H1 (cell line): ENCODE measurements around the gene WASF1. TPM values are rescaled to one million over a fixed set of nuclear protein-coding genes. Genes with fewer than 3 reads are reported as not detected.

Experiments used
- BRCA1 ChIP-seq: IDR thresholded peaks from 2 replicates; pipeline ENCODE4 v1.6.1; 2012; ENCODE audit warnings: low read depth, low read length, improper control_type of control experiment
- EZH2 ChIP-seq: fragments of 200-600 bp; sonication (generic); IDR thresholded peaks from 2 replicates; pipeline ENCODE4 v1.7.1; 2012; ENCODE audit warnings: low read depth, mild to moderate bottlenecking, moderate library complexity, low read length, inconsistent platforms; ENCODE audit not compliant: severe bottlenecking
- NRF1 ChIP-seq: IDR thresholded peaks from 2 replicates; pipeline ENCODE4 v1.6.1; 2011; ENCODE audit warnings: mild to moderate bottlenecking, low read depth, low read length, improper control_type of control experiment
- RBBP5 ChIP-seq: IDR thresholded peaks from 2 replicates; pipeline ENCODE4 v1.7.1; 2012; ENCODE audit warnings: low read depth, mild to moderate bottlenecking, inconsistent platforms, low read length, moderate library complexity, borderline replicate concordance
- RNF2 ChIP-seq: fragments of 200-900, 300-1000 bp; sonication (generic); IDR thresholded peaks from 2 replicates; pipeline ENCODE4 v1.7.1; 2016; ENCODE audit warnings: borderline replicate concordance, low read depth, mild to moderate bottlenecking, antibody characterized with exemption, low read length; ENCODE audit not compliant: poor library complexity, severe bottlenecking; ENCODE audit errors: missing control alignments
- SIRT6 ChIP-seq: IDR thresholded peaks from one replicate; pipeline ENCODE4 v1.7.1; 2012; ENCODE audit warnings: low read length, inconsistent platforms
- SIX5 ChIP-seq: IDR thresholded peaks from 2 replicates; pipeline ENCODE4 v1.6.1; 2011; ENCODE audit warnings: mild to moderate bottlenecking, low read depth, low read length
- polyA plus RNA-seq, 7 experiments: library from polyadenylated mRNA; depleted of rRNA in 3 of 7; stranded (reverse) in 5 of 7; unstranded in 2 of 7; fragments of >200 nt in 5 of 7; fragments of 200-250 nt in 2 of 7; gene quantifications; 1 replicate in 5 of 7; 2 replicates in 1 of 7; 4 replicates in 1 of 7; pipeline versions ENCODE4 v1.2.1 to v1.2.3, GENCODE V29; 2011 to 2013; ENCODE audit warnings: missing spikeins in 2 of 7, mixed read lengths in 2 of 7
- total RNA-seq: library from RNA; stranded (reverse); fragmentation: NEBNext Ultra II Directional; extraction: Animal tissue kit (Norgen Biotek cat#: 25700); gene quantifications from 2 replicates; pipeline ENCODE4 v1.2.1, GENCODE V29; 2021
- TF ChIP-seq, protein P1 (sequence below): fragments of 300-600 bp; sonication (generic); IDR thresholded peaks from 2 replicates; pipeline ENCODE4 v1.7.1; 2012; ENCODE audit warnings: low read length, moderate library complexity, mild to moderate bottlenecking, inconsistent platforms; ENCODE audit not compliant: insufficient replicate concordance
- TF ChIP-seq, protein P2 (sequence below): IDR thresholded peaks from 2 replicates; pipeline ENCODE4 v1.6.1; 2012; ENCODE audit warnings: inconsistent platforms

Gene WASF1
- total and polyA plus RNA-seq, 2 of the 8 experiments (the other 6 are each of a cell fraction or from before 2014, with no cell fraction given), result 37.6 to 39.9 TPM

DNA sequence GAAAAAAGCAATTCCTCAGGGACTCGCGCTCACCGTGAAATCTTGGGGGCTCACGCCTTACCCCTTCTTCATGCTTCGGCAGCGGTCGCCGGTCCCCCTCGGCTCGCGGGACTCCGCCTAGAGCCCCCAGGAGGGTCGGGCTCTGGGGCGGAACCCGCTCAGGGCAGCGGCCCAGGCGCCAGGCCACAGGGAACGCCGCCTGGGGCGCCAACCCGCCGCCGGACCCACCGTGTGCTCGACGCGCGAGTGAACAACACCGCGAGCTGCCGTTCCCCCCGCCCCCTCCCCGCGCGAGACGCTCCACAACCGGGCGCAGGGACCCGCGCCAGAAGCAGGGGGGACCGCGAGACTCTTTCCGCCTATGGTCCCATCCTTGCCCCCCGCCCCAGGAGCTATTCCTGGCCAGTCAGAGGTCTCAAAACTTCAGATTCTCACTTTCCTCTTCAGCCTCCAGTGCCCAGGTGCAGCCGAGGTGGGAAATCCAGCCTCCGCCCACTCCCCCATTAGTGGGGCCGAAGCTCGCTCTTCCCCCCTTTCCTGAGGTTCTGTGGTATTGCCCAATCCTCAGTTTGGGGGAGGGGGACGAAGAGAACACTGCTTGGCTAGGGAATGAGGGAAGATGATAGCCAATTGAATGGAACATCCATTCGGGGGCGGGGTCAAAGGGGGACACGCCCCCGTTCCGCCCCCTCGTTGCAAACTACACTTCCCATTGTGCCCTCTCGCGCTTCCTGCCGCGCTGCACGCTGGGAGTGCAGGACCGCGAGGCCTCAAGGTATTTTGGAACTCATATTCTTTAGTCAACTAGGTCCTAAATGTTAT lies at the start of gene WASF1 (continued):
- TF ChIP-seq, protein P1, sequence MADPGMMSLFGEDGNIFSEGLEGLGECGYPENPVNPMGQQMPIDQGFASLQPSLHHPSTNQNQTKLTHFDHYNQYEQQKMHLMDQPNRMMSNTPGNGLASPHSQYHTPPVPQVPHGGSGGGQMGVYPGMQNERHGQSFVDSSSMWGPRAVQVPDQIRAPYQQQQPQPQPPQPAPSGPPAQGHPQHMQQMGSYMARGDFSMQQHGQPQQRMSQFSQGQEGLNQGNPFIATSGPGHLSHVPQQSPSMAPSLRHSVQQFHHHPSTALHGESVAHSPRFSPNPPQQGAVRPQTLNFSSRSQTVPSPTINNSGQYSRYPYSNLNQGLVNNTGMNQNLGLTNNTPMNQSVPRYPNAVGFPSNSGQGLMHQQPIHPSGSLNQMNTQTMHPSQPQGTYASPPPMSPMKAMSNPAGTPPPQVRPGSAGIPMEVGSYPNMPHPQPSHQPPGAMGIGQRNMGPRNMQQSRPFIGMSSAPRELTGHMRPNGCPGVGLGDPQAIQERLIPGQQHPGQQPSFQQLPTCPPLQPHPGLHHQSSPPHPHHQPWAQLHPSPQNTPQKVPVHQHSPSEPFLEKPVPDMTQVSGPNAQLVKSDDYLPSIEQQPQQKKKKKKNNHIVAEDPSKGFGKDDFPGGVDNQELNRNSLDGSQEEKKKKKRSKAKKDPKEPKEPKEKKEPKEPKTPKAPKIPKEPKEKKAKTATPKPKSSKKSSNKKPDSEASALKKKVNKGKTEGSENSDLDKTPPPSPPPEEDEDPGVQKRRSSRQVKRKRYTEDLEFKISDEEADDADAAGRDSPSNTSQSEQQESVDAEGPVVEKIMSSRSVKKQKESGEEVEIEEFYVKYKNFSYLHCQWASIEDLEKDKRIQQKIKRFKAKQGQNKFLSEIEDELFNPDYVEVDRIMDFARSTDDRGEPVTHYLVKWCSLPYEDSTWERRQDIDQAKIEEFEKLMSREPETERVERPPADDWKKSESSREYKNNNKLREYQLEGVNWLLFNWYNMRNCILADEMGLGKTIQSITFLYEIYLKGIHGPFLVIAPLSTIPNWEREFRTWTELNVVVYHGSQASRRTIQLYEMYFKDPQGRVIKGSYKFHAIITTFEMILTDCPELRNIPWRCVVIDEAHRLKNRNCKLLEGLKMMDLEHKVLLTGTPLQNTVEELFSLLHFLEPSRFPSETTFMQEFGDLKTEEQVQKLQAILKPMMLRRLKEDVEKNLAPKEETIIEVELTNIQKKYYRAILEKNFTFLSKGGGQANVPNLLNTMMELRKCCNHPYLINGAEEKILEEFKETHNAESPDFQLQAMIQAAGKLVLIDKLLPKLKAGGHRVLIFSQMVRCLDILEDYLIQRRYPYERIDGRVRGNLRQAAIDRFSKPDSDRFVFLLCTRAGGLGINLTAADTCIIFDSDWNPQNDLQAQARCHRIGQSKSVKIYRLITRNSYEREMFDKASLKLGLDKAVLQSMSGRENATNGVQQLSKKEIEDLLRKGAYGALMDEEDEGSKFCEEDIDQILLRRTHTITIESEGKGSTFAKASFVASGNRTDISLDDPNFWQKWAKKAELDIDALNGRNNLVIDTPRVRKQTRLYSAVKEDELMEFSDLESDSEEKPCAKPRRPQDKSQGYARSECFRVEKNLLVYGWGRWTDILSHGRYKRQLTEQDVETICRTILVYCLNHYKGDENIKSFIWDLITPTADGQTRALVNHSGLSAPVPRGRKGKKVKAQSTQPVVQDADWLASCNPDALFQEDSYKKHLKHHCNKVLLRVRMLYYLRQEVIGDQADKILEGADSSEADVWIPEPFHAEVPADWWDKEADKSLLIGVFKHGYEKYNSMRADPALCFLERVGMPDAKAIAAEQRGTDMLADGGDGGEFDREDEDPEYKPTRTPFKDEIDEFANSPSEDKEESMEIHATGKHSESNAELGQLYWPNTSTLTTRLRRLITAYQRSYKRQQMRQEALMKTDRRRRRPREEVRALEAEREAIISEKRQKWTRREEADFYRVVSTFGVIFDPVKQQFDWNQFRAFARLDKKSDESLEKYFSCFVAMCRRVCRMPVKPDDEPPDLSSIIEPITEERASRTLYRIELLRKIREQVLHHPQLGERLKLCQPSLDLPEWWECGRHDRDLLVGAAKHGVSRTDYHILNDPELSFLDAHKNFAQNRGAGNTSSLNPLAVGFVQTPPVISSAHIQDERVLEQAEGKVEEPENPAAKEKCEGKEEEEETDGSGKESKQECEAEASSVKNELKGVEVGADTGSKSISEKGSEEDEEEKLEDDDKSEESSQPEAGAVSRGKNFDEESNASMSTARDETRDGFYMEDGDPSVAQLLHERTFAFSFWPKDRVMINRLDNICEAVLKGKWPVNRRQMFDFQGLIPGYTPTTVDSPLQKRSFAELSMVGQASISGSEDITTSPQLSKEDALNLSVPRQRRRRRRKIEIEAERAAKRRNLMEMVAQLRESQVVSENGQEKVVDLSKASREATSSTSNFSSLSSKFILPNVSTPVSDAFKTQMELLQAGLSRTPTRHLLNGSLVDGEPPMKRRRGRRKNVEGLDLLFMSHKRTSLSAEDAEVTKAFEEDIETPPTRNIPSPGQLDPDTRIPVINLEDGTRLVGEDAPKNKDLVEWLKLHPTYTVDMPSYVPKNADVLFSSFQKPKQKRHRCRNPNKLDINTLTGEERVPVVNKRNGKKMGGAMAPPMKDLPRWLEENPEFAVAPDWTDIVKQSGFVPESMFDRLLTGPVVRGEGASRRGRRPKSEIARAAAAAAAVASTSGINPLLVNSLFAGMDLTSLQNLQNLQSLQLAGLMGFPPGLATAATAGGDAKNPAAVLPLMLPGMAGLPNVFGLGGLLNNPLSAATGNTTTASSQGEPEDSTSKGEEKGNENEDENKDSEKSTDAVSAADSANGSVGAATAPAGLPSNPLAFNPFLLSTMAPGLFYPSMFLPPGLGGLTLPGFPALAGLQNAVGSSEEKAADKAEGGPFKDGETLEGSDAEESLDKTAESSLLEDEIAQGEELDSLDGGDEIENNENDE, result no peak
- TF ChIP-seq NRF1 (no peak), BRCA1 (no peak; the same call in 1 of the 2 replicates), RBBP5 (peak; percentile 44; the same call in 1 of the 2 replicates), SIRT6 (no peak), RNF2 (no peak), SIX5 (peak; percentile 87), EZH2 (no peak)
- TF ChIP-seq, protein P2, sequence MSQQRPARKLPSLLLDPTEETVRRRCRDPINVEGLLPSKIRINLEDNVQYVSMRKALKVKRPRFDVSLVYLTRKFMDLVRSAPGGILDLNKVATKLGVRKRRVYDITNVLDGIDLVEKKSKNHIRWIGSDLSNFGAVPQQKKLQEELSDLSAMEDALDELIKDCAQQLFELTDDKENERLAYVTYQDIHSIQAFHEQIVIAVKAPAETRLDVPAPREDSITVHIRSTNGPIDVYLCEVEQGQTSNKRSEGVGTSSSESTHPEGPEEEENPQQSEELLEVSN, result no peak
